8988T (cell line): ENCODE results near the gene JPH4.
"Not testable (repeated sequence)": the region's sequence is repeated elsewhere in the genome, so short reads cannot be mapped to it uniquely, and the experiment has no call there.

Source experiments
- DNase-seq: peaks from one replicate; pipeline ENCODE4 v3.0.0; 2011

The JPH4 gene

GRCh38 chr14:23608454-23608853 is 29.9 kb upstream of the JPH4 start:
- no peak for DNase-seq

DNA sequence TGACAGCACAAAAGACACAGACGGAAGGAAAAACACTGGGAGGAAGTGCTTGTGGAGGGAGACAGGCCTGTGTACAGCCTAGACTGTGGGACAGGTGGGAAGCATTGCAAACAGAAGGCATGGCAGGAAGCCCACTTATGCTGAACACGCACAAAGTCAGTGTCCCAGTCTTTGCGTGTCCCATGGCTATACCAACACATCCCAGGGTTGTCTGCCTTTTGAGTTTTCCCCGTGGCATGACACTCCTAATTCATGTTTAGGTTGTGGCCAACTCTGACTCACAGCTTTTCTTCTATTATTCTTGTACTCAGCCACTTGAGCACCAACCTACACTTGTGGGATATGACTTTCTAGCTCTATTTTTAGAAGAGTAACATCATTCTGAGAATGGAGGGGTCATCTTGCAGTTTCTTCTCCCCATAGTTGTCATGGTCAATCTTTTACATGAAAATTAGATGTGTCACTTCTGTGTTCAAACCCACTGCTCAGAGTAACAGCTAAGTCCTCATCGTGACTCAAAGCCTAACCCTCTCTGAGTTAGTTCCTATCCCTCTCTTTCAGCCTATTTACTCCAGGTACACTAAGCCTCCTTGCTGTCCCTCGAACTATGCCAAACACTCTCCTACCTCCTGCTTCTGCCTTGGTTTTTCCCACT is 27.5 kb upstream of the JPH4 start:
- DNase-seq, result no peak

DNA sequence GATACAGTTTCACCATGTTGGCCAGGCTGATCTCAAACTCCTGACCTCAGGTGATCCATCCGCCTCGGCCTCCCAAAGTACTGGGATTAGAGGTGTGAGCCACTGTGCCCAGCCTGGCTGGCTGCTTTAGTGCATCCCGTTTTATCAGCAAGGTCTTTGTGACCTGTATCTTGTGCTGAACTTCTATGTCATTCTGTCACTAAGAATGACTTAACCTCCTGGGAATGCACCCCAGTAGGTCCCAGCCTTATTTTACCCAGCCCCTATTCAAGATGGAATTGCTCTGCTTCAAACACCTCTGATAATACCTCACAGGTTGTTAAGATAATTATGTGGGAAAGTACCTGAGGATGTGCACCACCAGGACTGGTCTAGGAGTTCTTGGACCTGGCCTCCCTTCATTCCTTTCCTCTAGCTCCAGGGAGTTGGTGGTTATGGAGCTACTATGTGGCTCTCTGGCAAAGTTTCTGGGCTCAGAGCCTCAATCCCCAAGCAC is 26.1 kb upstream of the JPH4 start:
- DNase-seq, result no peak

- no peak for DNase-seq
These were observed 25.6 kb upstream of the JPH4 start for GRCh38 chr14:23604148-23604547.

- DNase-seq, result no peak
These were observed 24.5 kb upstream of the JPH4 start for GRCh38 chr14:23603103-23603502.

GRCh38 chr14:23602181-23603095 is 23.8 kb upstream of the JPH4 start:
- no peak for DNase-seq

- DNase-seq, result no peak
These were observed 23.2 kb upstream of the JPH4 start for GRCh38 chr14:23601845-23602180.

GRCh38 chr14:23601424-23601823 is 22.8 kb upstream of the JPH4 start:
- DNase-seq, result no peak

- DNase-seq, result no peak
These were observed 22.2 kb upstream of the JPH4 start for GRCh38 chr14:23600806-23601205.

- no peak for DNase-seq
These were observed 21.7 kb upstream of the JPH4 start for GRCh38 chr14:23600322-23600707.

DNA sequence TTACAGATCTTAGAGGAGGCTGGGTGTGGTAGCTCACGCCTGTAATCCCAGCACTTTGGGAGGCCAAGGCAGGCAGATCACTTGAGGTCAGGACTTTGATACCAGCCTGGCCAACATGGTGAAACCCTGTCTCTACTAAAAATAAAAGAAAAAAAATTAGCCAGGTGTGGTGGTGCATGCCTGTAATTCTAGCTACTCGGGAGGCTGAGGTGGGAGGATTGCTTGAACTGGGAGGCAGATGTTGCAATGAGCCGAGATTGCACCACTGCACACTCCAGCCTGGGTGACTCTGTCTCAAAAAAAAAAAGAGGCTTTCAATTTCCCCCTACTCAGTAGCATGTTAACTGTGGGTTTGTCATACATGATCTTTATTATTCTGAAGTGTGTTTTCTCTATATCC is 15.6 kb upstream of the JPH4 start:
- DNase-seq, result not testable (repeated sequence)

- DNase-seq, result no peak
These were observed 11.6 kb upstream of the JPH4 start for GRCh38 chr14:23590198-23590597.

- no peak for DNase-seq
These were observed 11.0 kb upstream of the JPH4 start for GRCh38 chr14:23589606-23590005.

GRCh38 chr14:23588884-23589598 is 10.5 kb upstream of the JPH4 start:
- peak; percentile 72 for DNase-seq

DNA sequence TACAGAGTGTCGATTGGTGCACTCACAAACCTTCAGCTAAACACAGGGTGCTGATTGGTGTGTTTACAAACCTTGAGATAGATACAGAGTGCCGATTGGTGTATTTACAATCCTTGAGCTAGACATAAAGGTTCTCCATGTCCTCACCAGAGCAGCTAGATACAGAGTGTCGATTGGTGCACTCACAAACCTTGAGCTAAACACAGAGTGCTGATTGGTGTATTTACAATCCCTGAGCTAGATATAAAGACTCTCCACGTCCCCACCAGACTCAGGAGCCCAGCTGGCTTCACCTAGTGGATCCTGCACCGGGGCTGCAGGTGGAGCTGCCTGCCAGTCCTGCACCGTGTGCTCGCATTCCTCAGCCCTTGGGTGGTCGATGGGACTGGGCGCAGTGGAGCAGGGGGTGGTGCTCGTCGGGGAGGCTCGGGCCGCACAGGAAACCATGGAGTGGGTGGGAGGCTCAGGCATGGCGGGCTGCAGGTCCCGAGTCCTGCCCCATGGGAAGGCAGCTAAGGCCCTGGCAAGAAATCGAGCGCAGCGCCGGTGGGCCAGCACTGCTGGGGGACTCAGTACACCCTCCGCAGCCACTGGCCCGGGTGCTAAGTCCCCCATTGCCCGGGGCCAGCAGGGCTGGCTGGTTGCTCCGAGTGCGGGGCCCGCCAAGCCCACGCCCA is 6.1 kb upstream of the JPH4 start:
- DNase-seq, result not testable (repeated sequence)

- DNase-seq, result not testable (repeated sequence)
These were observed 5.4 kb upstream of the JPH4 start for GRCh38 chr14:23583761-23584526.

- no peak for DNase-seq
These were observed 4.5 kb upstream of the JPH4 start for GRCh38 chr14:23582906-23583760.

DNA sequence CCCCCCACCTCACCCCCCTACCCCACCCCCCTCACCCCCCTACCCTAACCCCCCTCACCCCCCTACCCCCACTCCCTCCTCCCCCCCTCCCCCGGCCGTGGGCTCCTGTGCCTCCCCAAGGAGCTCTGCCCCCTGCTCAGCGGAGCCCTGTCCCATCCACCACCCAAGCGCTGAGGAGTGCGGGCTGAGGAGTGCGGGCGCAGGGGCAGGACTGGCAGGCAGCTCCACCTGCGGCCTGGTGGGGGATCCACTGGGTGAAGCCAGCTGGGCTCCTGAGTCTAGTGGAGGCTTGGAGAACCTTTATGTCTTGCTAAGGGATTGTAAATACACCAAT is 2.3 kb upstream of the JPH4 start:
- DNase-seq, result no peak

- DNase-seq, result no peak
These were observed 1.7 kb upstream of the JPH4 start for GRCh38 chr14:23580152-23580926.

GRCh38 chr14:23579739-23580138 is 1.1 kb upstream of the JPH4 start:
- DNase-seq, result no peak

DNA sequence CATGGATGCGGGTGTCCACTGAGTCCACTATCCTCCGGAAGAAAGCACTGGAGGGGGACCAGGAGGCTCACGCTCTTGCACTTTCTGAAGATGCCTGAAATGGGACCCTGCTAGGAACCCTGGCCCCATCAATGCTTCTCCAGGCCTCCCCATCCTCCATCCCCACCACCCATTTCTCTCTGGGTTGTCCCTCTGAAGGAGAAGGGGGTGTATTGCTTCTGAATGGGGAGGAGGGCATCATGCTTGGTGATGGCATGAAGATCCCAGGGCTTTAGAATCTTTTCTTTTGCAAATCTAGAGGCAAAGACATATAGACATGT is 681 bp upstream of the JPH4 start:
- DNase-seq, result no peak
